Naive B cell (primary cell): ENCODE data around the gene RABGAP1L. TPM values are rescaled to one million over a fixed set of nuclear protein-coding genes. Genes with fewer than 3 reads are reported as not detected.

ENCODE experiments used
- ATAC-seq, 2 donors: fragments of 150-1000 bp; cut with Tn5 transposase; 2 replicates each; pipeline ENCODE4 v1.10.0; 2021; ENCODE audit warnings: low read depth in 2 of 2, mild to moderate bottlenecking in 2 of 2, moderate library complexity in 2 of 2
- DNase-seq: peaks from one replicate; pipeline ENCODE4 v3.0.0; 2022
- H3K27ac Mint-ChIP-seq, 6 donors: one replicate each; pipeline ENCODE4 v1.8.0; 2020 to 2022; ENCODE audit warnings: mild to moderate bottlenecking in 6 of 6, mixed read lengths in 6 of 6, moderate library complexity in 5 of 6, inconsistent platforms in 2 of 6
- H3K27me3 Mint-ChIP-seq, 3 donors: one replicate each; pipeline ENCODE4 v1.8.0; 2021 to 2022; ENCODE audit warnings: mixed read lengths in 3 of 3, mild to moderate bottlenecking in 1 of 3
- H3K36me3 Mint-ChIP-seq, 2 donors: one replicate each; pipeline ENCODE4 v1.8.0; 2020 to 2022; ENCODE audit warnings: mixed read lengths in 2 of 2, inconsistent platforms in 1 of 2, mild to moderate bottlenecking in 1 of 2
- H3K4me1 Mint-ChIP-seq, 3 donors: one replicate each; pipeline ENCODE4 v1.8.0; 2020 to 2022; ENCODE audit warnings: mixed read lengths in 3 of 3, inconsistent platforms in 1 of 3, mild to moderate bottlenecking in 1 of 3, moderate library complexity in 1 of 3
- H3K4me3 Mint-ChIP-seq, 8 donors: one replicate each; pipeline ENCODE4 v1.8.0; 2020 to 2022; ENCODE audit warnings: mild to moderate bottlenecking in 8 of 8, mixed read lengths in 8 of 8, moderate library complexity in 8 of 8, inconsistent platforms in 2 of 8
- H3K9me3 Mint-ChIP-seq, 7 donors: one replicate each; pipeline ENCODE4 v1.8.0; 2020 to 2022; ENCODE audit warnings: mixed read lengths in 7 of 7, mild to moderate bottlenecking in 5 of 7, inconsistent platforms in 2 of 7, moderate library complexity in 1 of 7
- polyA plus RNA-seq, 6 donors: library from polyadenylated mRNA; unstranded; fragments of 300-500 nt; fragmentation: Illumina TruSeq; gene quantifications; one replicate each; pipeline ENCODE4 v1.2.3, GENCODE V29; 2021; ENCODE audit warnings: low read depth in 6 of 6

Gene RABGAP1L
- polyA plus RNA-seq, 6 donors from 2014 or later = 24.0 to 90.2 (median 79.0) TPM

GRCh38 chr1:174726880-174727585 lies 567.7 kb downstream of the RABGAP1L start:
- peaks cover 0 to 10% (median 5%) of the 10 kb centered on the region in 3 donors for H3K4me1 Mint-ChIP-seq
- DNase-seq = no peak
- no peak for ATAC-seq
- H3K36me3 Mint-ChIP-seq = no peaks in the 10 kb centered on the region
- H3K9me3 Mint-ChIP-seq = no peaks in the 10 kb centered on the region
- peak overlapping the region in 1 of 6 donors; percentile 29 for H3K27ac Mint-ChIP-seq
- no peak overlapping the region for H3K4me3 Mint-ChIP-seq
- no peaks in the 10 kb centered on the region for H3K27me3 Mint-ChIP-seq

GRCh38 chr1:174734270-174734669 lies 575.0 kb downstream of the RABGAP1L start:
- Mint-ChIP-seq H3K36me3 (peaks cover 20 to 21% of the 10 kb centered on the region in 2 donors), H3K9me3 (peaks cover 0 to 8% (median 3%) of the 10 kb centered on the region in 7 donors), H3K4me3 (no peak overlapping the region), H3K27me3 (no peaks in the 10 kb centered on the region), H3K27ac (no peak overlapping the region), H3K4me1 (peaks cover 0 to 9% (median under 1%) of the 10 kb centered on the region in 3 donors)
- no peak for ATAC-seq
- DNase-seq = no peak

- Mint-ChIP-seq H3K27ac (no peak overlapping the region), H3K27me3 (no peaks in the 10 kb centered on the region), H3K36me3 (peaks cover 20 to 21% of the 10 kb centered on the region in 2 donors), H3K9me3 (peaks cover 0 to 11% (median 3%) of the 10 kb centered on the region in 7 donors), H3K4me1 (peaks cover 13 to 32% (median 21%) of the 10 kb centered on the region in 3 donors), H3K4me3 (no peak overlapping the region)
- ATAC-seq = no peak
- no peak for DNase-seq
Measured at GRCh38 chr1:174736831-174737230, 577.5 kb downstream of the RABGAP1L start.

- H3K9me3 Mint-ChIP-seq = peaks cover 0 to 11% (median 3%) of the 10 kb centered on the region in 7 donors
- peaks cover 20% of the 10 kb centered on the region in 2 donors for H3K36me3 Mint-ChIP-seq
- DNase-seq = no peak
- H3K4me3 Mint-ChIP-seq = no peak overlapping the region
- peak in 1 of 2 donors; percentile 28 for ATAC-seq
- H3K27ac Mint-ChIP-seq = peak overlapping the region in 2 of 6 donors; percentile 57 to 91
- peaks cover 23 to 36% (median 31%) of the 10 kb centered on the region in 3 donors for H3K4me1 Mint-ChIP-seq
- H3K27me3 Mint-ChIP-seq = no peaks in the 10 kb centered on the region
Measured at GRCh38 chr1:174740249-174740968, 581.1 kb downstream of the RABGAP1L start.

- peaks cover 23 to 36% (median 31%) of the 10 kb centered on the region in 3 donors for H3K4me1 Mint-ChIP-seq
- DNase-seq (no peak), ATAC-seq (no peak)
- no peaks in the 10 kb centered on the region for H3K36me3 Mint-ChIP-seq
- peak overlapping the region in 5 of 6 donors; percentile 17 to 91 (median 60) for H3K27ac Mint-ChIP-seq
- H3K4me3 Mint-ChIP-seq = no peak overlapping the region
- H3K27me3 Mint-ChIP-seq = no peaks in the 10 kb centered on the region
- H3K9me3 Mint-ChIP-seq = peaks cover 0 to 5% (median 0%) of the 10 kb centered on the region in 7 donors
Measured at GRCh38 chr1:174742805-174743653, 583.7 kb downstream of the RABGAP1L start.

- Mint-ChIP-seq H3K4me3 (no peak overlapping the region), H3K27me3 (no peaks in the 10 kb centered on the region), H3K9me3 (peaks cover 0 to 5% (median 0%) of the 10 kb centered on the region in 7 donors), H3K36me3 (no peaks in the 10 kb centered on the region), H3K27ac (peak overlapping the region in 1 of 6 donors; percentile 42), H3K4me1 (peaks cover 23 to 36% (median 31%) of the 10 kb centered on the region in 3 donors)
- ATAC-seq (peak in 1 of 2 donors; percentile 20), DNase-seq (peak; percentile 46)
Measured at GRCh38 chr1:174743654-174744561, 584.6 kb downstream of the RABGAP1L start.

- no peak overlapping the region for H3K27ac Mint-ChIP-seq
- no peak overlapping the region for H3K4me3 Mint-ChIP-seq
- ATAC-seq (no peak), DNase-seq (no peak)
- peaks cover 0 to 5% (median 0%) of the 10 kb centered on the region in 7 donors for H3K9me3 Mint-ChIP-seq
- H3K4me1 Mint-ChIP-seq = peaks cover 21 to 32% (median 24%) of the 10 kb centered on the region in 3 donors
- H3K27me3 Mint-ChIP-seq = no peaks in the 10 kb centered on the region
- H3K36me3 Mint-ChIP-seq = no peaks in the 10 kb centered on the region
Measured at GRCh38 chr1:174744886-174745285, 585.6 kb downstream of the RABGAP1L start.

GRCh38 chr1:174746024-174746808 lies 586.9 kb downstream of the RABGAP1L start:
- H3K27me3 Mint-ChIP-seq = no peaks in the 10 kb centered on the region
- no peaks in the 10 kb centered on the region for H3K36me3 Mint-ChIP-seq
- no peak for DNase-seq
- no peak for ATAC-seq
- H3K4me1 Mint-ChIP-seq = peaks cover 13 to 26% (median 22%) of the 10 kb centered on the region in 3 donors
- no peak overlapping the region for H3K4me3 Mint-ChIP-seq
- peak overlapping the region in 1 of 6 donors; percentile 39 for H3K27ac Mint-ChIP-seq
- H3K9me3 Mint-ChIP-seq = peaks cover 0 to 2% (median 0%) of the 10 kb centered on the region in 7 donors

- H3K9me3 Mint-ChIP-seq = no peaks in the 10 kb centered on the region
- ATAC-seq = no peak
Measured at GRCh38 chr1:174747613-174748012, 588.3 kb downstream of the RABGAP1L start.

GRCh38 chr1:174748586-174748985 lies 589.3 kb downstream of the RABGAP1L start:
- H3K36me3 Mint-ChIP-seq = no peaks in the 10 kb centered on the region
- no peak overlapping the region for H3K27ac Mint-ChIP-seq
- H3K4me1 Mint-ChIP-seq = peaks cover 0 to 7% (median 6%) of the 10 kb centered on the region in 3 donors
- DNase-seq (no peak), ATAC-seq (no peak)
- H3K9me3 Mint-ChIP-seq = no peaks in the 10 kb centered on the region
- H3K4me3 Mint-ChIP-seq = no peak overlapping the region
- no peaks in the 10 kb centered on the region for H3K27me3 Mint-ChIP-seq

More at GRCh38 chr1:174747613-174748012, 588.3 kb downstream of the RABGAP1L start:
- Mint-ChIP-seq H3K27me3 (no peaks in the 10 kb centered on the region), H3K27ac (peak overlapping the region in 1 of 6 donors; percentile 36), H3K4me3 (no peak overlapping the region), H3K4me1 (peaks cover 3 to 13% (median 12%) of the 10 kb centered on the region in 3 donors), H3K36me3 (no peaks in the 10 kb centered on the region)
- DNase-seq = no peak

GRCh38 chr1:174753131-174753530 lies 593.8 kb downstream of the RABGAP1L start:
- peaks cover 0 to 3% (median 0%) of the 10 kb centered on the region in 7 donors for H3K9me3 Mint-ChIP-seq
- H3K27me3 Mint-ChIP-seq = no peaks in the 10 kb centered on the region
- H3K4me1 Mint-ChIP-seq = peaks cover 0 to 7% (median 6%) of the 10 kb centered on the region in 3 donors
- no peak overlapping the region for H3K4me3 Mint-ChIP-seq
- ATAC-seq = no peak
- no peak overlapping the region for H3K27ac Mint-ChIP-seq
- no peak for DNase-seq
- H3K36me3 Mint-ChIP-seq = peaks cover 4 to 7% of the 10 kb centered on the region in 2 donors
